Keratinocyte (primary cell): ENCODE measurements around the gene PTPRN2. TPM values are rescaled to one million over a fixed set of nuclear protein-coding genes. Genes with fewer than 3 reads are reported as not detected.

Source experiments
- DNase-seq: peaks from one replicate; pipeline ENCODE4 v3.0.0-alpha.2; 2011; ENCODE audit warnings: low read depth, missing footprints, low spot score
- FAIRE-seq: peaks from 2 replicates; lab custom pipeline; 2011; peaks lifted over from hg19 to GRCh38; lab: Jason Lieb, UNC
- H2AFZ ChIP-seq: 2 replicates; pipeline ENCODE4 v1.6.0; 2012; ENCODE audit warnings: low read length, control low read depth, inconsistent platforms; ENCODE audit not compliant: control insufficient read depth
- H3K27ac ChIP-seq: 2 replicates; pipeline ENCODE4 v1.5.1; 2011; ENCODE audit warnings: low read length; ENCODE audit not compliant: control insufficient read depth, insufficient read depth
- H3K27me3 ChIP-seq: 3 replicates; pipeline ENCODE4 v1.6.0; 2011; ENCODE audit warnings: low read length; ENCODE audit not compliant: control insufficient read depth, insufficient read depth; ENCODE audit errors: extremely low read depth
- H3K36me3 ChIP-seq, 2 experiments: 2 replicates in 1 of 2; 3 replicates in 1 of 2; pipeline ENCODE4 v1.5.1; 2011; ENCODE audit warnings: low read length in 2 of 2, mild to moderate bottlenecking in 1 of 2; ENCODE audit not compliant: control insufficient read depth in 2 of 2, insufficient read depth in 2 of 2; ENCODE audit errors: extremely low read depth in 1 of 2
- H3K4me1 ChIP-seq: 3 replicates; pipeline ENCODE4 v1.5.1; 2011; ENCODE audit warnings: low read length; ENCODE audit not compliant: control insufficient read depth, insufficient read depth; ENCODE audit errors: extremely low read depth
- H3K4me2 ChIP-seq: 3 replicates; pipeline ENCODE4 v1.6.0; 2011; ENCODE audit warnings: low read depth, low read length; ENCODE audit not compliant: control insufficient read depth, insufficient read depth; ENCODE audit errors: extremely low read depth
- H3K4me3 ChIP-seq, 3 experiments: fragments of 200-600 bp in 1 of 3; sonication (generic) in 1 of 3; 2 replicates in 2 of 3; 3 replicates in 1 of 3; pipeline ENCODE4 v1.5.1; 2011 to 2016; ENCODE audit warnings: low read length in 3 of 3, mild to moderate bottlenecking in 3 of 3, control low read depth in 2 of 3, inconsistent platforms in 1 of 3, low read depth in 1 of 3, mixed read lengths in 1 of 3, mixed run types in 1 of 3, moderate library complexity in 1 of 3; ENCODE audit not compliant: control insufficient read depth in 2 of 3, insufficient read depth in 2 of 3; ENCODE audit errors: extremely low read depth in 1 of 3
- H3K79me2 ChIP-seq: 2 replicates; pipeline ENCODE4 v1.6.0; 2012; ENCODE audit warnings: low read length; ENCODE audit not compliant: control insufficient read depth, insufficient read depth
- H3K9ac ChIP-seq: 3 replicates; pipeline ENCODE4 v1.6.0; 2011; ENCODE audit warnings: low read length; ENCODE audit not compliant: control insufficient read depth, insufficient read depth; ENCODE audit errors: extremely low read depth
- H3K9me1 ChIP-seq: 3 replicates; pipeline ENCODE4 v1.6.0; 2011; ENCODE audit warnings: low read length; ENCODE audit not compliant: control insufficient read depth, insufficient read depth; ENCODE audit errors: extremely low read depth
- H3K9me3 ChIP-seq: 2 replicates; pipeline ENCODE4 v1.5.1; 2012; ENCODE audit warnings: low read depth, low read length; ENCODE audit not compliant: control insufficient read depth
- H4K20me1 ChIP-seq: 3 replicates; pipeline ENCODE4 v1.6.0; 2011; ENCODE audit warnings: low read length; ENCODE audit not compliant: control insufficient read depth, insufficient read depth; ENCODE audit errors: extremely low read depth
- CTCF ChIP-seq, 3 experiments: IDR thresholded peaks in 1 of 3; conservative IDR thresholded peaks in 1 of 3; optimal IDR thresholded peaks in 1 of 3; 2 replicates in 2 of 3; 3 replicates in 1 of 3; pipeline versions ENCODE3 to v1.5.1; 2011; ENCODE audit warnings: low read length in 3 of 3, mild to moderate bottlenecking in 3 of 3, moderate library complexity in 2 of 3, control low read depth in 1 of 3, inconsistent platforms in 1 of 3; ENCODE audit not compliant: insufficient read depth in 2 of 3; ENCODE audit errors: extremely low read depth in 1 of 3
- EZH2 ChIP-seq: IDR thresholded peaks from one replicate; pipeline ENCODE4 v1.6.1; 2012; ENCODE audit warnings: inconsistent platforms, mild to moderate bottlenecking, low read length, moderate library complexity
- dilution Hi-C: fragments of 300-500 bp; cut with MboI; formaldehyde crosslinking; loops from one replicate; pipeline ENCODE4 v1.7.0; 2020; ENCODE audit warnings: low sequenced_read_pairs; ENCODE audit not compliant: extremely low pct_ligation_motif_present
- polyA plus RNA-seq, 5 experiments: library from polyadenylated mRNA; depleted of rRNA in 3 of 5; stranded (reverse) in 3 of 5; stranded (forward) in 1 of 5; unstranded in 1 of 5; fragments of >200 nt; gene quantifications; 1 replicate in 1 of 5; 2 replicates in 3 of 5; 3 replicates in 1 of 5; pipeline versions ENCODE4 v1.2.1 to v1.2.3, GENCODE V29; 2011 to 2012; ENCODE audit warnings: missing spikeins in 2 of 5, low read depth in 1 of 5, low replicate concordance in 1 of 5

The PTPRN2 gene
- polyA plus RNA-seq, 1 donor (not counting 4 experiments of a cell fraction or from before 2014, with no cell fraction given): not detected

DNA sequence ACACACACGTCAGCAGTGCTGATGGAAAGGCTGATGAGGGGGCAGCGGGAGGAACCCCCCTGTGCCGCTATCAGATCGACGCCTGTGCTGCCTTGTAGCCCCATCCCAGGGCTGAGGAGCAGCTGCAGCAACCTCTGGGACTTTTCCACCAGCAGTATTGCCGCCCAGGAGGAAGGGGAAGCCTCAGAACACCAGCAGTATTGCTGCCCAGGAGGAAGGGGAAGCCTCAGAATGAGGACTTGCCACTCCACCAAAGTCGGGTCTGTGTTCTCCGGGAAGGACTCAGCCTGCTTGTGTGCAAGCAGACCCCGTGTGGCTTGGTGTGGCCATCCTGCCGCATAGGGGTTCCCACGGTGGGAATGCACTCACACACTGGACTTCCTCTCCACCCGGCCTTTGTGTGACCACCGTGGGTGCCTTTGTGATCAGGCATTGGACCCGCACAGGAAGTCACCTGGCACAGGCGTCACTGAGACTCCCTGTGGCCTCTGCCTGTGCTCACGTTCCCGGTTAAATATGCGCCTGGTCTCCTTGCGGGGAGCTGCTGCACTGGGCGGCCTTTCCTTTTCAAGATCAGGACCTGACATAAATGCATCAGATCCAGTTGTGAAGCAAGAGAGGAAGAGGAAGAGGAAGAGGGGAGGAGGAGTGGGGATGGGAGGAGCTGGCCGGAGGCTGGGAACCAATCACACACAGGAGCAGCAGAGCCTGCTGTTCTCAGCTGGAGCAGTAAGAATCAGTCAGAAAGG, 1002.3 kb downstream of the PTPRN2 start:
- Histone ChIP-seq H3K79me2 (no peaks in the 10 kb centered on the region), H3K4me1 (no peaks in the 10 kb centered on the region), H3K9me1 (no peaks in the 10 kb centered on the region), H3K27me3 (no peaks in the 10 kb centered on the region), H3K4me2 (no peak overlapping the region), H2AFZ (no peak overlapping the region), H3K9me3 (peaks cover 3% of the 10 kb centered on the region), H3K4me3 (no peak overlapping the region), H3K36me3 (no peaks in the 10 kb centered on the region), H3K9ac (no peak overlapping the region), H4K20me1 (no peaks in the 10 kb centered on the region), H3K27ac (no peak overlapping the region)
- dilution Hi-C loops: no loop called here
- DNase-seq: no peak
- no peak for FAIRE-seq
- no peak for TF ChIP-seq CTCF (optimal IDR thresholded peaks at IDR 0.05 in 1 of 3, IDR thresholded peaks at IDR 0.05 in 1 of 3, conservative IDR thresholded peaks at IDR 0.05 in 1 of 3; ENCODE audit: extremely low read depth in 1 of 3, insufficient read depth in 2 of 3, low read length in 3 of 3)
- TF ChIP-seq EZH2: no peak

GRCh38 chr7:157584420-157584819, 1003.2 kb downstream of the PTPRN2 start:
- H3K4me3 ChIP-seq: no peak overlapping the region
- H3K9me3 ChIP-seq: peaks cover 3% of the 10 kb centered on the region
- no peaks in the 10 kb centered on the region for H3K27me3 ChIP-seq
- H3K4me2 ChIP-seq: no peak overlapping the region
- no peaks in the 10 kb centered on the region for H3K36me3 ChIP-seq
- H2AFZ ChIP-seq: no peak overlapping the region
- H3K9me1 ChIP-seq: no peaks in the 10 kb centered on the region
- FAIRE-seq (no peak), DNase-seq (no peak)
- TF ChIP-seq CTCF (optimal IDR thresholded peaks at IDR 0.05 in 1 of 3, IDR thresholded peaks at IDR 0.05 in 1 of 3, conservative IDR thresholded peaks at IDR 0.05 in 1 of 3; ENCODE audit: extremely low read depth in 1 of 3, insufficient read depth in 2 of 3, low read length in 3 of 3) (no peak), EZH2 (no peak)
- no peak overlapping the region for H3K9ac ChIP-seq
- H3K27ac ChIP-seq: no peak overlapping the region
- H4K20me1 ChIP-seq: no peaks in the 10 kb centered on the region
- dilution Hi-C loops: no loop called here
- H3K4me1 ChIP-seq: no peaks in the 10 kb centered on the region
- H3K79me2 ChIP-seq: no peaks in the 10 kb centered on the region
